K562 (cell line): Measurements from ENCODE around the gene RHD. TPM values are rescaled to one million over a fixed set of nuclear protein-coding genes. Genes with fewer than 3 reads are reported as not detected.
"Not testable (repeated sequence)": the region's sequence is repeated elsewhere in the genome, so short reads cannot be mapped to it uniquely, and the experiment has no call there.

Source experiments
- ARID1B ChIP-seq: fragments of 450-650 bp; IDR thresholded peaks from 2 replicates; pipeline ENCODE4 v1.6.1; 2016; ENCODE audit warnings: antibody characterized with exemption, mild to moderate bottlenecking, inconsistent platforms
- CTBP1 ChIP-seq: fragments of 450-650 bp; IDR thresholded peaks from 2 replicates; pipeline ENCODE4 v1.6.1; 2016; ENCODE audit warnings: borderline replicate concordance
- CXXC5 ChIP-seq: fragments of 250-450 bp; sonication (Bioruptor Pico); IDR thresholded peaks from 2 replicates; pipeline ENCODE4 v1.8.0; 2022; ENCODE audit warnings: inconsistent platforms, mild to moderate bottlenecking, moderate library complexity
- MIER1 ChIP-seq: fragments of 450-650 bp; IDR thresholded peaks from 2 replicates; pipeline ENCODE4 v1.6.1; 2016; ENCODE audit warnings: antibody characterized with exemption, mild to moderate bottlenecking, low read depth
- ZBTB7A ChIP-seq: IDR thresholded peaks from 2 replicates; pipeline ENCODE4 v1.6.1; 2011; ENCODE audit warnings: low read depth, mild to moderate bottlenecking, low read length, moderate library complexity, borderline replicate concordance; ENCODE audit not compliant: control insufficient read depth
- polyA plus RNA-seq, 8 experiments: library from polyadenylated mRNA; depleted of rRNA in 4 of 8; stranded (reverse) in 5 of 8; unstranded in 3 of 8; fragments of >200 nt; fragmentation: Nextera tagmentation in 2 of 8; fragmentation: Illumina TruSeq in 1 of 8; extraction: Ambion mirVana in 2 of 8; extraction: Trizol in 1 of 8; gene quantifications; 2 replicates each; pipeline versions ENCODE4 v1.2.1 to v1.2.3, GENCODE V29; 2011 to 2014; ENCODE audit warnings: inconsistent platforms in 1 of 8, missing spikeins in 1 of 8
- total RNA-seq, 7 experiments: library from RNA; depleted of rRNA in 6 of 7; stranded (reverse); fragments of >200 nt in 6 of 7; fragmentation: Illumina TruSeq in 2 of 7; extraction: Trizol in 2 of 7; gene quantifications; 2 replicates each; pipeline versions ENCODE4 v1.2.1 to v1.2.3, GENCODE V29; 2011 to 2021; ENCODE audit warnings: low replicate concordance in 1 of 7
- TF ChIP-seq, protein P1 (sequence below), 2 experiments: IDR thresholded peaks in 1 of 2; conservative IDR thresholded peaks in 1 of 2; 2 replicates each; pipeline ENCODE4 v1.6.1; 2016; ENCODE audit warnings: low read depth in 2 of 2, mild to moderate bottlenecking in 1 of 2, missing compliant biosample characterization in 1 of 2, missing genetic modification characterization in 1 of 2, moderate library complexity in 1 of 2
- TF ChIP-seq, protein P2 (sequence below): fragments of 200-800 bp; sonication (Bioruptor generic); IDR thresholded peaks from 2 replicates; pipeline ENCODE4 v1.6.1; 2017; ENCODE audit warnings: missing genetic modification characterization, missing compliant biosample characterization
- TF ChIP-seq, protein P3 (sequence below), 2 experiments: fragments of 450-650 bp; conservative IDR thresholded peaks; 2 replicates each; pipeline ENCODE4 v1.6.1; 2017; ENCODE audit warnings: mild to moderate bottlenecking in 2 of 2, moderate library complexity in 2 of 2
- TF ChIP-seq, protein P4 (sequence below): fragments of 450-650 bp; IDR thresholded peaks from 2 replicates; pipeline ENCODE4 v1.6.1; 2016; ENCODE audit warnings: antibody characterized with exemption

The RHD gene
- total and polyA plus RNA-seq, 9 of the 15 experiments (the other 6 are each of a cell fraction or from before 2014, with no cell fraction given): 8.8 to 32.4 (median 15.0) TPM

DNA sequence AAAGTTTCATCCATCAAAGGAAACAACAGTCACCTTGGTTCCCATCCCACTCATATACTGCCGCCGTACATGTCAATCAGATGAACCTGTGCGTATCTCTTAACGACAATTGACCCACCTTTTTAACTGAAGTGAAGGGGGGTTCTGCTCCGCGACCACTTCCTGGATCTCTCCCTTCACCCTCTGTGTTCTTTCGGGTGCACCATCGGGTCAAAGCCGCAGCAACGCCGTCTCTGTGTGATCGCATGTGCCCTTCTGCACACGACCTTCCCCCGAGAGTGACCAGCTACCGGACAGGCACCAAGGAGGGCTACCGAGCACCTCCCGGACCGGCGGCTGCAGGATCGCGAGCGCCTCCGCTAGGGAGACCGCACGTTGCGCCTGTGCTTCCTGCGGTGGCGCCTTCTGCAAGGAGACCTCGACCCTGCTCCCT lies 64.6 kb downstream of the RHD start (continued):
- TF ChIP-seq, protein P1, sequence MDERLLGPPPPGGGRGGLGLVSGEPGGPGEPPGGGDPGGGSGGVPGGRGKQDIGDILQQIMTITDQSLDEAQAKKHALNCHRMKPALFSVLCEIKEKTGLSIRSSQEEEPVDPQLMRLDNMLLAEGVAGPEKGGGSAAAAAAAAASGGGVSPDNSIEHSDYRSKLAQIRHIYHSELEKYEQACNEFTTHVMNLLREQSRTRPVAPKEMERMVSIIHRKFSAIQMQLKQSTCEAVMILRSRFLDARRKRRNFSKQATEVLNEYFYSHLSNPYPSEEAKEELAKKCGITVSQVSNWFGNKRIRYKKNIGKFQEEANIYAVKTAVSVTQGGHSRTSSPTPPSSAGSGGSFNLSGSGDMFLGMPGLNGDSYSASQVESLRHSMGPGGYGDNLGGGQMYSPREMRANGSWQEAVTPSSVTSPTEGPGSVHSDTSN (CRISPR knock-in tag; IDR thresholded peaks at IDR 0.05; ENCODE audit: low read depth): not testable (repeated sequence)
- TF ChIP-seq, protein P1 (tag; conservative IDR thresholded peaks at IDR 0.05; ENCODE audit: low read depth): peak; percentile 27
- peak; percentile 59 for TF ChIP-seq CXXC5 (CRISPR knock-in tag)
- TF ChIP-seq MIER1: 0 out of 2 replicates have a peak, but pooled peaks have one; percentile 30
- TF ChIP-seq, protein P2, sequence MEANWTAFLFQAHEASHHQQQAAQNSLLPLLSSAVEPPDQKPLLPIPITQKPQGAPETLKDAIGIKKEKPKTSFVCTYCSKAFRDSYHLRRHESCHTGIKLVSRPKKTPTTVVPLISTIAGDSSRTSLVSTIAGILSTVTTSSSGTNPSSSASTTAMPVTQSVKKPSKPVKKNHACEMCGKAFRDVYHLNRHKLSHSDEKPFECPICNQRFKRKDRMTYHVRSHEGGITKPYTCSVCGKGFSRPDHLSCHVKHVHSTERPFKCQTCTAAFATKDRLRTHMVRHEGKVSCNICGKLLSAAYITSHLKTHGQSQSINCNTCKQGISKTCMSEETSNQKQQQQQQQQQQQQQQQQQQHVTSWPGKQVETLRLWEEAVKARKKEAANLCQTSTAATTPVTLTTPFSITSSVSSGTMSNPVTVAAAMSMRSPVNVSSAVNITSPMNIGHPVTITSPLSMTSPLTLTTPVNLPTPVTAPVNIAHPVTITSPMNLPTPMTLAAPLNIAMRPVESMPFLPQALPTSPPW (CRISPR knock-in tag): peak; percentile 28; the same call in 1 of the 2 replicates
- peak; percentile 28; the same call in 1 of the 2 replicates for TF ChIP-seq ARID1B
- peak; percentile 56; the same call in 1 of the 2 replicates for TF ChIP-seq CTBP1
- 0 out of 2 replicates have a peak, but pooled peaks have one; percentile 30 for TF ChIP-seq ZBTB7A
- TF ChIP-seq, protein P3, sequence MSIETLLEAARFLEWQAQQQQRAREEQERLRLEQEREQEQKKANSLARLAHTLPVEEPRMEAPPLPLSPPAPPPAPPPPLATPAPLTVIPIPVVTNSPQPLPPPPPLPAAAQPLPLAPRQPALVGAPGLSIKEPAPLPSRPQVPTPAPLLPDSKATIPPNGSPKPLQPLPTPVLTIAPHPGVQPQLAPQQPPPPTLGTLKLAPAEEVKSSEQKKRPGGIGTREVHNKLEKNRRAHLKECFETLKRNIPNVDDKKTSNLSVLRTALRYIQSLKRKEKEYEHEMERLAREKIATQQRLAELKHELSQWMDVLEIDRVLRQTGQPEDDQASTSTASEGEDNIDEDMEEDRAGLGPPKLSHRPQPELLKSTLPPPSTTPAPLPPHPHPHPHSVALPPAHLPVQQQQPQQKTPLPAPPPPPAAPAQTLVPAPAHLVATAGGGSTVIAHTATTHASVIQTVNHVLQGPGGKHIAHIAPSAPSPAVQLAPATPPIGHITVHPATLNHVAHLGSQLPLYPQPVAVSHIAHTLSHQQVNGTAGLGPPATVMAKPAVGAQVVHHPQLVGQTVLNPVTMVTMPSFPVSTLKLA (conservative IDR thresholded peaks at IDR 0.05): peak; percentile 47 to 63; a peak in 2 of 4 replicates
- TF ChIP-seq, protein P4, sequence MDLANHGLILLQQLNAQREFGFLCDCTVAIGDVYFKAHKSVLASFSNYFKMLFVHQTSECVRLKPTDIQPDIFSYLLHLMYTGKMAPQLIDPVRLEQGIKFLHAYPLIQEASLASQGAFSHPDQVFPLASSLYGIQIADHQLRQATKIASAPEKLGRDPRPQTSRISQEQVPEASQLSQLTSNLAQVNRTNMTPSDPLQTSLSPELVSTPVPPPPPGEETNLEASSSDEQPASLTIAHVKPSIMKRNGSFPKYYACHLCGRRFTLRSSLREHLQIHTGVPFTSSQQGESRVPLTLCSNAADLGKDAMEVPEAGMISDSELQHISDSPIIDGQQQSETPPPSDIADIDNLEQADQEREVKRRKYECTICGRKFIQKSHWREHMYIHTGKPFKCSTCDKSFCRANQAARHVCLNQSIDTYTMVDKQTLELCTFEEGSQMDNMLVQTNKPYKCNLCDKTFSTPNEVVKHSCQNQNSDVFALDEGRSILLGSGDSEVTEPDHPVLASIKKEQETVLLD: peak; percentile 48; the same call in 1 of the 2 replicates
